NCI-H146 treated with DMSO at 0.1 percent for 48 hours (cell line): Measurements from ENCODE around the gene PTPN4.
A peak's percentile ranks its signal among the peaks of the same experiment; 100 is the strongest.
"Not testable (repeated sequence)": the region's sequence is repeated elsewhere in the genome, so short reads cannot be mapped to it uniquely, and the experiment has no call there.

Experiments used
- DNase-seq: peaks from one replicate; lab custom pipeline; 2025; ENCODE audit not compliant: unreplicated experiment; lab: John Stamatoyannopoulos, UW

PTPN4 gene

DNA sequence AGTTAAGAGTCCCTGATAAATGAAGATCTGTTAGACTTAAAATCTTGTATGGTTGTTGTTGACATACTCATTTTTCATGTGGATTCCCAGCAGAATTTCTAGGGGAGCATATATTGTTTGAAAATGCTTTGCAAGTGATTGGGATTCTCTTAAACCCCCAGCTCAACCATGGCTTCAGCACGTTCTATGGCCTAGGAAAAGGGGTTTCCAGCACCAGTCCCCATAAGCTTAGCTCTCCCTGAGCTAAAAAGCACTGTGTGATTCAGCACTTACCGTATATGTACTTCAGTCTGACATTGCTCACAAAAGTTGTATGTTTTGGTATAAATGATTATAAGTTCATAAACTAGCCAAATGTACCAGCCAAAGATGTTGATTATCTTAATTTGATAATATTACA is 173.1 kb downstream of the PTPN4 start:
- DNase-seq, result no peak

- DNase-seq, result no peak
Measured at GRCh38 chr2:119934319-119934718, 174.6 kb downstream of the PTPN4 start.

GRCh38 chr2:119937680-119938079 is 178.0 kb downstream of the PTPN4 start:
- no peak for DNase-seq

- DNase-seq, result no peak
Measured at GRCh38 chr2:119939915-119940314, 180.2 kb downstream of the PTPN4 start.

- DNase-seq, result no peak
Measured at GRCh38 chr2:119940856-119941255, 181.1 kb downstream of the PTPN4 start.

GRCh38 chr2:119941388-119941787 is 181.7 kb downstream of the PTPN4 start:
- DNase-seq, result no peak

DNA sequence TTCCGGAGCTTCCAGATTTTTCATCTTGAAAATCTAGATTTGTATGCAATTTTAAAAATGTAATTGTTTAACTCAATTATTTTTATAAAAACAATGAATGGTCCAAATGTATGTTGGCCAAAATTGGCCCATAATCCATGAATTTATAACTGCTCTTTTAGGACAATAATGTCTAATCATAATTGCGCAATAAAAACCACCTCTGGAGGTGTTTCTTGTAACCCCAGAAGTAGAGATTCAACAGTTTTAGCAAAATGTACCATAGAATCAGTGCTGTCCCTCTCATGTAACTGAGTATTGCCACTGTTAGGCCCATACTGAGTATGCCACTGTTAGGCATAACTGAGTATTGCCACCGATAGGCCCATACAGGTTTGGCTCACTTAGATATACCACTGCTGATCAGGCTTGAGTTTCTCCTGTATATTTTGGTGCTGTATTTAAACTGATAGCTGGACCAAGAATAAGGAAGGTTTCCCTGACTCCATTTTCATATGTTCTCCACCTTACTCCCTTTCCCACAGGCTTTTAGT is 182.3 kb downstream of the PTPN4 start:
- DNase-seq, result no peak

GRCh38 chr2:119943058-119943457 is 183.3 kb downstream of the PTPN4 start:
- DNase-seq, result no peak

DNA sequence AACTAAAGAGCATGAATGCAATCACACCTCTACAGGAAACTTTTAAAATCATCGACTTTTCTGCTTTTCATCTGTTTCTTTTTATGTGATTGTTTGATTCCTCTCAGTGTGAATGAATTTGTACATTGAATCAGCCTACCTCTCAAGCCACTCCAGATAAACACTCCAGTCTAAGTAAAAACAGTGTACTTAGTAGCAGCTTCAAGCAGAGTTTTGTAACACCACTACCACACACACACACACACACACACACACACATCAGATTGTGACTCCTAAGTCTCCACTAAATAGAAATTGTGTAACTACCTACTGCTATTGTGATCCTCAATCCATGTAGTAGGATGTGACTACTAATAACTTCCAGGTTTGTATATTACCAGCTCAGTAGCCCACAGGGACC is 187.8 kb downstream of the PTPN4 start:
- DNase-seq, result no peak

GRCh38 chr2:119950966-119951365 is 191.2 kb downstream of the PTPN4 start:
- no peak for DNase-seq

DNA sequence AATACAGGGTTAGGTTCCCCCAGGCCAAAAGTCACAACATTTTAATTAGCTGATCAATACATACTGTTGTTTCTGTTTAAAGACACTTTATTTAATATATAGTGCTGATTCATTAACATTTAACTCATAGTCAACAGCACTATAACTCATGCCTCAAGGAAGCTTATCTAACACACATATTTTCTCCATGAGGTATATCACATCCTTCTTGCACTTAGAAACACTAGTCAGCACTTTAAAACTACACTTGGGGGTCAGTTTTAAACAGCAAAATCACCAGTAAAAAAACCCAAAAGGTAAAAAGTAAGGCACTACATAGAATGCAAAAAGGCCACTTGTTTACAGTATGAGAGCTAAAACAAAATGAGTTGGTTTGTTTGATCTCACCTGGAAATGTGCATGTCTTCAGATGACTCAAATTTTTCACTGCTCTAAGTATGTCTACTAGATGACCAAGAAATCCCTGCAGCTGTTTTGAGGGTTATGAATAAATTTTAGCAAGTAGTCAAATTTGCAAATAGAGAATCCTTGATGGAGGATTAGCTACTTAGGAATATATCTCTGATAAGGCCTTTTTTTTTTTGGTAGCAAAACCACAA is 199.0 kb downstream of the PTPN4 start:
- no peak for DNase-seq

DNA sequence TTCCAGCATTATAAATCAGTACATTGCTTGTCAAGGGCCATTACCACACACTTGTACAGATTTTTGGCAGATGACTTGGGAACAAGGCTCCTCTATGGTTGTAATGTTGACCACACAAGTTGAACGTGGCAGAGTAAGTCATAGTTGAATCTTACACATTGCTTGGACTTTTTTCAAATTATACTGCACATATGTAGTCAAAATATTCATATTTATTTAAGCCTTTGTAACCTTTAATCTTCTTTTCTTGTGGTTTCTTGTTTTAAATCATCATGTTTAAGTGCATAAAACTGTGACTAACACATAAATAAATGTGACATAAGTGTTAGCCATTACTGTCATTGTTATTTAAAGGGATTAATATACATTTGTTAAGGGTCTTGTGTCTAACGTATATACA is 201.1 kb downstream of the PTPN4 start:
- no peak for DNase-seq

DNA sequence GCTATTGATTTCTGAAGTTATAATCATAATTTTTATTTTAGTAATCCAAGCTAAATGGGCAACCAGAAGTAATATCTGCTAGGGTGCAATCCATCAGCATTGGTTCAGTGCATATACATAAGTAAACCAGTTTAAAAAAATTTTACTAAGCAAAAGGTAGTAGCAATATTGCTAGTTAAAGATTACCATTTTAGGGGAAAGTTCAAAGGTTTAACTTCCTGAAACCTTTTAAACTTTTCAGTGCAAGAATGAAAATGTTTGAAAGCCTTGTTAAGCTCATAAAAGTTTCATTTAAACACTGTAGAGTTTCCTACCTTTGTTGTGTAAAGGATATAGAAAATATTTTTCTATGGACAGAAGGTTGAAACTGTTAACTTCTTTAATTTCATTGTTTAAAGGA is 222.2 kb downstream of the PTPN4 start:
- no peak for DNase-seq

DNA sequence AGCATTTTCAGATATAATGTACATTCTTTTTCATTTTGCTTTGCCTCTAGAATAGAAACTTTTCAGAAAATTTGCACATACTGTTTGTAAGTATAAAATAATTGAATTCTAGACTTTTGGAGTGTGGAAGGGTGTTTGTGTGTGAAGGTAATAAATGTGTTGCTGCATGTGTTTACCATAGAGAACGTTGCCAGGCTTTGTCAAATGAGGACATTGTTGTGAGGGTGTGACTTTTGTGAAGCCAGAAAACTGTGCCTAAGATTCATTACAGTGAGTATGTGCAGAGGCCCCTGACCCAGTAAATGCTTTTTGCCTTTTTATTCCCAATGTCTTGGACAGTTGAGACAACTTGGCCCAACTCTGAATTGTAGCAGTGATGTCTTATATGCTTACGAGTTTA is 222.8 kb downstream of the PTPN4 start:
- no peak for DNase-seq

- no peak for DNase-seq
Measured at GRCh38 chr2:119983108-119983507, 223.4 kb downstream of the PTPN4 start.

- no peak for DNase-seq
Measured at GRCh38 chr2:119996148-119996547, 236.4 kb downstream of the PTPN4 start.

- not testable (repeated sequence) for DNase-seq
Measured at GRCh38 chr2:119996896-119997891, 237.5 kb downstream of the PTPN4 start.

- no peak for DNase-seq
Measured at GRCh38 chr2:120001471-120001870, 241.7 kb downstream of the PTPN4 start.

GRCh38 chr2:120004254-120004653 is 244.5 kb downstream of the PTPN4 start:
- DNase-seq, result no peak

DNA sequence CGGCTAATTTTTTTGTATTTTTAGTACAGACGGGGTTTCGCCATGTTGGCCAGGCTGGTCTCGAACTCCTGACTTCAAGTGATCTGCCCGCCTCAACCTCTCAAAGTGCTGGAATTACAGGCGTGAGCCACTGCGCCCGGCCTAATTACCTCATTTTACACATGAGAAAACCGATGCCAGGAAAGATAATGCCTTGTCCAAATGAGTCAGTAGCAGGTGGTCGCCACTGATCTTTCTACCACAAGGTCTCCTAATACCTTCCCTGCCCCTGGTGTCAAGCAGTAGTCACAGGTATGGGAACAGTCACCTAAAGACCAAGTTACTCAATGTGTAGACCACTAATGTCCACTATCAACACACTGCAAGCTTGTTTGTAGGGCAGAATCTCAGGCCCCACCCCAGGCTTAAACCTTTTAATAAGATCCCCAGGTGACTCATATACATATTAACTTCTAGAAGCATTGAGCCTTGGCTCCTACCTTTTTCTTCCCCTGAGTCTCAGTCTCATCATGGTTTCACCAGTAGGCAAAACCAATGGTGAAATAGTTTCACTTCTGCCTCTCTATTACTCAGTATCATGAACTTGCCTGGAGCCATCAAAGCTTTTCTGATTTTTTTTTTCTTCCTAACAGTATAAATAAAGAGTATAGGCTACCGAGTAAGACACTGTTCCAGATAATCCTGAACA is 246.3 kb downstream of the PTPN4 start:
- DNase-seq, result no peak

DNA sequence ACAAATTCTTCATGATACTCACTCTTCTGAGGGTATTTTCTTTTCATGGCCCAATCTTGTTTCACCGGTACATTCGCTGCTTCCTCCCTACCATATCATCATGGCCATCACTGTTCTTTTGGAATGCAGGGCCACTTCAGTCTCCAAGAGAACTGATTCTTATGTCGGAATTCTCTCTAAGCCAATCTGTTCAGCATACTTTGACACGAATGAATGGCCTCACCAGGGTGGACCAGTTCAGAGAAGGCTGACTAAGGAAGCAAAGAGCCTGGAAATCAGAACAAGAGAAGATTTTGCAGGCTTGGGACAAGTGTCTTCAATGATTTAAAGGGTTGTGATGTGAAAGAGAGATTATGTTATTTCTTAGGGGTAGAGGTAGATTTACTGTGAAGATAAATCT is 248.1 kb downstream of the PTPN4 start:
- no peak for DNase-seq

DNA sequence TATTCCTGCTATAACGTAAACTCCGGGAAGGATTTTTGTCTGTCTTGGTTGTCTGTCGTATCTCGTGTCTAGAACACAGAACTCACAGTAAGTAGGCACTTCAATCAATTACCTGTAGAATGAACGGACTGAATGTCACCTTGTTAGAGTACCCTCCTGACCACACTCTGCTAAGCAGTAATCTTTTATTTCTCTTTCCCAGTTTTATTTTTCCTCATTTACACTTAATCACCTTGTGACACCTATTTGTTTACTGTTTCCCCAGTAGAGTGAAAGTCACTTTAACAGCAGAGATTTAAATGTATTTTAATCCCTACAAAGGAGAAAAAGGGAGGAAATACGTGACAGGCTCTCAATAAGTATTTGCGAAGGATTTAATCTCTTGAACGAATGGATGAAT is 252.6 kb downstream of the PTPN4 start:
- peak; percentile 84 for DNase-seq
